ENCODE results near the gene PKHD1.

GRCh38 chr6:51678905-51679620, 408.4 kb downstream of the PKHD1 start:
- TF ChIP-seq CTCF (IDR thresholded peaks at IDR 0.05; ENCODE audit: insufficient read depth, low read length) (no peak), GABPA (IDR thresholded peaks at IDR 0.05; ENCODE audit: low read depth) (no peak), POLR2AphosphoS5 (IDR thresholded peaks at IDR 0.05; ENCODE audit: low read depth) (no peak), REST (IDR thresholded peaks at IDR 0.05; ENCODE audit: insufficient replicate concordance, low read depth) (no peak), SPI1 (IDR thresholded peaks at IDR 0.05; ENCODE audit: borderline replicate concordance, low read depth) (no peak)

Data from HL-60 (cell line).